Measurements from ENCODE around the gene LYSMD1. TPM values are rescaled to one million over a fixed set of nuclear protein-coding genes. Genes with fewer than 3 reads are reported as not detected.
"Not testable (repeated sequence)": the region's sequence is repeated elsewhere in the genome, so short reads cannot be mapped to it uniquely, and the experiment has no call there.

LYSMD1 gene
- total and polyA plus RNA-seq, 2 of the 4 experiments (the other 2 are of a cell fraction) = 5.9 to 10.4 TPM

DNA sequence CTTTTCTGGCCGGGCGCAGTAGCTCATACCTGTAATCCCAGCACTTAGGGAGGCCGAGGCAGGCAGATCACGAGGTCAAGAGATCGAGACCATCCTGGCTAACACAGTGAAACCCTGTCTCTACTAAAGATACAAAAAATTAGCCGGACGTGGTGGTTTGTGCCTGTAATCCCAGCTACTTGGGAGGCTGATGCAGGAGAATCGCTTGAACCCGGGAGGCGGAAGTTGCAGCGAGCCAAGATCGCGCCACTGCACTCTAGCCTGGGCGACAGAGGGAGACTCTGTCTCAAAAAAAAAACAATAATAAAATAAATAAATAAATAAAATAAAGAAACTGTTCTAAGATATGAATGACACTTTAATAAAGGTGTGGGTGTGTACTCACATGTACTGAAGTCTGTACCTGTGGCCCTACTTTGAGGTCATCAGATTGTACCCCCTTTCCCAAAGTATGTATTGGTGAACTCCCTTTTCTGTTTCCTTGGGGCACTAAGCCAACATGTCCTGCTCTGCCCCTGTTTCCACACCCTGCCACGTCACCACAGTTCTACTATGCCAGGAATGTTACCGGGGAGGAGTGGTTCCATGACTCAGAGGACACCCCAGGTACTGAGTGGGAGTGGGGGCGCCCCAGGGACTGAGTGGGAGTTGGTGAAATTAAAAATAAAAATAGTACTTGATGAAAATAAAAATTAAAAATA is 29.3 kb upstream of the LYSMD1 start:
- Histone ChIP-seq H2AK5ac (ENCODE audit: low read depth, low read length) (peak overlapping the region; percentile 87; the same call in 1 of the 2 replicates), H3K14ac (replicated peaks; ENCODE audit: low read depth, low read length) (peak overlapping the region; percentile 46), H2AK9ac (replicated peaks; ENCODE audit: low read depth, low read length, poor library complexity) (peak overlapping the region; percentile 48), H3K4ac (ENCODE audit: low read depth, low read length) (peak overlapping the region; percentile 74; the same call in 1 of the 2 replicates), H2BK5ac (ENCODE audit: low read depth, low read length, poor library complexity, severe bottlenecking) (peak overlapping the region; percentile 86), H2BK20ac (ENCODE audit: low read depth, low read length) (peak overlapping the region; percentile 80; the same call in 1 of the 2 replicates), H4K91ac (ENCODE audit: insufficient read depth, low read depth, low read length) (peak overlapping the region; percentile 80), H3K23ac (ENCODE audit: low read depth, low read length) (peak overlapping the region; percentile 26; the same call in 1 of the 2 replicates), H2BK15ac (ENCODE audit: low read depth, low read length) (peak overlapping the region; percentile 84; the same call in 1 of the 3 replicates), H2BK120ac (ENCODE audit: low read depth, low read length) (peak overlapping the region; percentile 75), H3K79me1 (ENCODE audit: low read depth in 1 of 2, low read length in 2 of 2) (peaks cover 7 to 20% of the 10 kb centered on the region in 2 experiments; a peak in 3 of 4 replicates), H4K8ac (ENCODE audit: low read depth in 2 of 2, low read length in 2 of 2) (peak overlapping the region; percentile 71 to 96; a peak in 3 of 4 replicates), H3K18ac (ENCODE audit: low read depth, low read length) (peak overlapping the region; percentile 50; the same call in 1 of the 2 replicates), H2AFZ (replicated peaks; ENCODE audit: low read length, poor library complexity) (peak overlapping the region; percentile 72), H4K5ac (ENCODE audit: low read depth, low read length) (peak overlapping the region; percentile 35)
- in situ Hi-C loops (cut with MboI; ENCODE audit: low sequenced_read_pairs) (loop anchor here (5.0 to 10.0 kb wide), 2 partner anchors 57 to 210 kb away; partner anchors contain the start of gene PSMD4), intact Hi-C loops (cut with micrococcal nuclease) (loop anchor here (5.0 kb wide), 2 partner anchors 147 to 542 kb away; no protein-coding TSS in a partner anchor)
- H3K4me2 ChIP-seq (ENCODE audit: low read depth, low read length); H3K9me1 ChIP-seq (ENCODE audit: insufficient read depth, low read length); H3K9me3 ChIP-seq (ENCODE audit: control insufficient read depth, insufficient read depth, low read length); ATAC-seq (ENCODE audit: low read depth); H3K4me1 ChIP-seq (ENCODE audit: control insufficient read depth, insufficient read depth, low read length); H4K20me1 ChIP-seq (ENCODE audit: insufficient read depth, low read length); dilution Hi-C loops (cut with HindIII; ENCODE audit: low sequenced_read_pairs, unreplicated experiment); BruUV-seq (replicated peaks); H3K9ac ChIP-seq (ENCODE audit: low read depth, low read length); H3K56ac ChIP-seq (ENCODE audit: extremely low read depth, insufficient read depth, low read length); H3K27me3 ChIP-seq (ENCODE audit: control insufficient read depth, insufficient read depth, low read length); H3K27ac ChIP-seq (ENCODE audit: insufficient read depth, low read length); H3K36me3 ChIP-seq (ENCODE audit: control insufficient read depth, insufficient read depth, low read length); H3K4me3 ChIP-seq (ENCODE audit: insufficient read depth, low read depth, low read length): not testable (repeated sequence)
- POLR2A ChIA-PET (ENCODE audit: unreplicated experiment) = interaction anchor here (0.6 kb wide), 1 partner anchor 95 kb away, joined by 6 read pairs; no protein-coding TSS in a partner anchor
- 78% methylated on average over 4 of the region's 17 CpGs; no CpG with 5 or more reads in 1 of the 2 experiments for WGBS, 2 experiments (ENCODE audit: extremely low coverage in 2 of 2, insufficient read length in 1 of 2)
- CTCF ChIA-PET = interaction anchor here (0.9 kb wide), 1 partner anchor 57 kb away, joined by 3 read pairs; no protein-coding TSS in a partner anchor
- peak; percentile 79 for DNase-seq
- TF ChIP-seq FOS (IDR thresholded peaks at IDR 0.05; ENCODE audit: low read depth, low read length) (peak; percentile 39; the same call in 1 of the 2 replicates), CEBPB (IDR thresholded peaks at IDR 0.05; ENCODE audit: low read depth, low read length) (peak; percentile 71), MAZ (IDR thresholded peaks at IDR 0.05; ENCODE audit: borderline replicate concordance, low read depth, low read length) (peak; percentile 38; the same call in 1 of the 2 replicates)

Data from IMR-90 (cell line).